ENCODE results near the gene ELP6.

Gene ELP6

DNA sequence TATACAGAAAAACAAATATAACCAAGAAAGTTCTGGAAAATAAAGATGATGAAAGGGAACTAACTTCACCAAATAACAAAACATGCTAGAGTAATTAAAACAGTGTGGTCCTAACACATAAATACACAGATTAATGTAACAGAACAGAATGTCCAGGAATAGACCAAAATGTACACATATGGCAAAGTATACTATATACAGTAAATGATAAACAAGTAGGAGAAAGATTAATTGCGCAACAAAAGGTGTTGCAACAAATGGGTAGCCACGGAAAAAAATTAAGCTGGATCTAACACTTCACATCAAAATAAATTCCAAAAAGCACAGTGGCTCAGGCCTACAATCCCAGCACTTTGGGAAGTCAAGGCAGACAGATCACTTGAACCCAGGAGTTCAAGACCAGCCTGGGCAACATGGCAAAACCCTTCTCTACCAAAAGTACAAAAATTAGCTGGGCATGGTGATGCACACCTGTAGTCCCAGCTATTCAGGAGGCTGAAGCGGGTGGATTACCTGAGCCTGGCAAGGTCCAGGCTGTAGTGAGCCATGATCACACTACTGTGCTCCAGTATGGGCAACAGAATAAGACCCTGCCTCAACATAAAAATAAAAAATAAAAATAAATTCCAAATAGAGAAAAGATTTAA lies 57.6 kb downstream of the ELP6 start:
- DNase-seq, result no peak

GRCh38 chr3:47452453-47453215 lies 60.9 kb downstream of the ELP6 start:
- DNase-seq, result no peak

Measured in activated CD4-positive, CD25-positive, alpha-beta regulatory T cell (primary cell).